Measurements from ENCODE around the gene OVCA2.

Gene OVCA2

DNA sequence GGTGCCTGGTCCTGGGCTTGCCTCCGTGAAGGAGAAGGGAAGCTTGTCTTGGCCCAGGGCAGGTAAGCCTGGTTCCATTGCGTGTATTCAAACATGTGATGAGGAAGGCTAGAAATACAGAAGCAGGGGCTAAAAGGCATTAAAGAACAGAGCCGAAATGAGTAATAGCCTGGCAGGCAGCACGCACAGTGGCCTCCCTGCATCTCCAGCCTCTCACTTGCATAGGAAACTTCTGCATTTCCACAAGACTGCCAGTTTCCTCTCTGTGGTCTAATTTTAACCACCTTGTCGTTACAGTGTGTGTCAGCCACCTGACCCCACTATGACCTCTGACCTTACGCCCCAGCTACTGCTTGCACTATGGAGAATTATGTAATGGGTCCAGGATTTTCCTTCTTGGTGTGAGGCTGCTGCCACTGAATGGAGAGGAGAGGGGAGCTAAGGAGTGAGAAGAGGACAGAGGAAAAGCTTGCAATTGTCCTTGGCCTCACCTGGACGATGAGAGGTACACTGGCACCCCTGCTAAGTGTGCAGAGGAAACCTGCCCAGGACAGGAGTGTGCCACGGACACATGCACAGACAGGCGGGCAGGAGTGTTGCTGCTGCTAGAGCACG is 45.9 kb downstream of the OVCA2 start:
- Histone ChIP-seq H3K27ac (ENCODE audit: low read depth, low read length) (no peak overlapping the region), H3K4me3 (ENCODE audit: insufficient read depth, low read length, poor library complexity, severe bottlenecking) (no peak overlapping the region), H3F3A (ENCODE audit: insufficient read depth) (no peaks in the 10 kb centered on the region)

GRCh38 chr17:2089021-2089422 is 47.2 kb downstream of the OVCA2 start:
- Histone ChIP-seq H3K4me2 (ENCODE audit: low read depth, low read length, poor library complexity, severe bottlenecking) (peak overlapping the region; percentile 52), H3K27me3 (ENCODE audit: low read length) (no peaks in the 10 kb centered on the region), H3K9ac (ENCODE audit: low read length) (no peak overlapping the region), H3K4me3 (ENCODE audit: insufficient read depth, low read length, poor library complexity, severe bottlenecking) (no peak overlapping the region), H2AFZ (ENCODE audit: low read depth, low read length, severe bottlenecking) (no peak overlapping the region), H3F3A (ENCODE audit: insufficient read depth) (no peaks in the 10 kb centered on the region), H3K79me2 (ENCODE audit: insufficient read depth, low read length) (no peaks in the 10 kb centered on the region), H4K20me1 (ENCODE audit: low read depth, low read length) (no peaks in the 10 kb centered on the region), H3K9me2 (replicated peaks; ENCODE audit: insufficient read depth, low read length) (no peaks in the 10 kb centered on the region), H3K9me3 (ENCODE audit: insufficient read depth, low read length) (no peaks in the 10 kb centered on the region), H3K27ac (ENCODE audit: low read depth, low read length) (no peak overlapping the region), H3K36me3 (ENCODE audit: low read length) (no peaks in the 10 kb centered on the region)
- TF ChIP-seq CTCF (IDR thresholded peaks at IDR 0.05; ENCODE audit: insufficient read depth, low read length, poor library complexity, severe bottlenecking) (no peak), EZH2phosphoT487 (conservative IDR thresholded peaks at IDR 0.05; ENCODE audit: low read length) (no peak)

More for the DNA sequence above, 45.9 kb downstream of the OVCA2 start:
- no peak overlapping the region for H2AFZ ChIP-seq (ENCODE audit: low read depth, low read length, severe bottlenecking)
- H3K79me2 ChIP-seq (ENCODE audit: insufficient read depth, low read length): no peaks in the 10 kb centered on the region
- H3K4me2 ChIP-seq (ENCODE audit: low read depth, low read length, poor library complexity, severe bottlenecking): no peak overlapping the region
- no peaks in the 10 kb centered on the region for H4K20me1 ChIP-seq (ENCODE audit: low read depth, low read length)
- H3K36me3 ChIP-seq (ENCODE audit: low read length): no peaks in the 10 kb centered on the region
- no peak overlapping the region for H3K9ac ChIP-seq (ENCODE audit: low read length)
- H3K27me3 ChIP-seq (ENCODE audit: low read length): no peaks in the 10 kb centered on the region
- TF ChIP-seq EZH2phosphoT487 (conservative IDR thresholded peaks at IDR 0.05; ENCODE audit: low read length): no peak
- TF ChIP-seq CTCF (IDR thresholded peaks at IDR 0.05; ENCODE audit: insufficient read depth, low read length, poor library complexity, severe bottlenecking): no peak
- H3K9me3 ChIP-seq (ENCODE audit: insufficient read depth, low read length): no peaks in the 10 kb centered on the region
- H3K9me2 ChIP-seq (replicated peaks; ENCODE audit: insufficient read depth, low read length): no peaks in the 10 kb centered on the region

GRCh38 chr17:2090210-2090641 is 48.4 kb downstream of the OVCA2 start:
- H3K9me2 ChIP-seq (replicated peaks; ENCODE audit: insufficient read depth, low read length): no peaks in the 10 kb centered on the region
- H3K4me3 ChIP-seq (ENCODE audit: insufficient read depth, low read length, poor library complexity, severe bottlenecking): no peak overlapping the region
- H3K36me3 ChIP-seq (ENCODE audit: low read length): no peaks in the 10 kb centered on the region
- no peaks in the 10 kb centered on the region for H3F3A ChIP-seq (ENCODE audit: insufficient read depth)
- no peak overlapping the region for H2AFZ ChIP-seq (ENCODE audit: low read depth, low read length, severe bottlenecking)
- no peaks in the 10 kb centered on the region for H3K9me3 ChIP-seq (ENCODE audit: insufficient read depth, low read length)
- no peak overlapping the region for H3K9ac ChIP-seq (ENCODE audit: low read length)
- TF ChIP-seq EZH2phosphoT487 (conservative IDR thresholded peaks at IDR 0.05; ENCODE audit: low read length) (no peak), CTCF (IDR thresholded peaks at IDR 0.05; ENCODE audit: insufficient read depth, low read length, poor library complexity, severe bottlenecking) (no peak)
- H3K27ac ChIP-seq (ENCODE audit: low read depth, low read length): no peak overlapping the region
- no peaks in the 10 kb centered on the region for H4K20me1 ChIP-seq (ENCODE audit: low read depth, low read length)
- no peaks in the 10 kb centered on the region for H3K27me3 ChIP-seq (ENCODE audit: low read length)
- peak overlapping the region; percentile 52 for H3K4me2 ChIP-seq (ENCODE audit: low read depth, low read length, poor library complexity, severe bottlenecking)
- no peaks in the 10 kb centered on the region for H3K79me2 ChIP-seq (ENCODE audit: insufficient read depth, low read length)

All from SU-DHL-6 (cell line).